Measurements from ENCODE around the gene COL11A2. TPM values are rescaled to one million over a fixed set of nuclear protein-coding genes. Genes with fewer than 3 reads are reported as not detected.
"Not testable (repeated sequence)": the region's sequence is repeated elsewhere in the genome, so short reads cannot be mapped to it uniquely, and the experiment has no call there.

COL11A2 gene
- total and polyA plus RNA-seq, 2 donors = 0.30 to 1.3 TPM

DNA sequence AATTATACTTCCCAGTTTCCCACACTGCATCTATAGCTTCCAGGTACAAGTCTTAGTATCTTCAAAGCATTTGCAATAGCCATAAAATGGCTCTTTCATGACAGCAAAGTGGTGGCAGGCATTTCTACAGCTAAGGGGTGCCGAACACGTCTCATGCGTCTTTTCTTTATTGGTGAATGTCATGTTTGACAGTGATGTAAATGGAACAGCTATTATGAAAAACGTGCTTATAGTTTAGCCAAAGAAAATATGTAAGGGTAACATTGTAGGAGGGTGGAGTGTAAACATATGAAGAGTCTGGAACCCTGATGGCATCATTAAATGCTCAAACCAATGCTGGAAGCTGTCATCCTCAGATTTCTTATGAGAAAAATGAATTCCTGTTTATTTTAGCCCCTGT is 37.9 kb downstream of the COL11A2 start:
- DNase-seq (ENCODE audit: extremely low spot score) = no peak
- Histone ChIP-seq H3K36me3 (ENCODE audit: insufficient read depth) (no peaks in the 10 kb centered on the region), H3K27ac (ENCODE audit: low read depth) (no peak overlapping the region), H3K4me3 (ENCODE audit: low read depth, low read length) (no peak overlapping the region), H3K4me1 (ENCODE audit: insufficient read depth) (no peaks in the 10 kb centered on the region)
- 59% methylated on average over 4 of the region's 4 CpGs for WGBS

DNA sequence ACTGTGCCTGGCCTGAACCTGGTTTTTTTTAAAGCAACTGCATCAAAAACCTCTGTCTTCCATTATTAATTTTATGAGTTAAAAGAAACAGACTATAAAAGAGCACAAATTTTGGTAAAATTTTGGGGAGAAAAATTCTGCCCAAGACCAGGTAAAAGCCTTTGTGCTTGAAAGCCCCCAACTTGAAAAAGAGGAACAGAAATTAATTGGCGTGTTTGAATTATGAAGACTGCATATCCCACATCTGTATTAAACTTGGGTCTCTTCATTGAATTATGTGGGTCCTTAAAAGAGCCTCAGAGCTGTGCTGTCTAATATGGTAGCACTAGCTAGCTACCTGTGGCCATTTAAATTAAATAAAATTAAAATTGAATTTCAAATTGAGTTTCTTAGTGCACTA is 41.2 kb downstream of the COL11A2 start:
- 88% methylated on average over 1 of the region's 1 CpG for WGBS
- no peak for DNase-seq (ENCODE audit: extremely low spot score)
- Histone ChIP-seq H3K4me1 (ENCODE audit: insufficient read depth) (no peaks in the 10 kb centered on the region), H3K36me3 (ENCODE audit: insufficient read depth) (no peaks in the 10 kb centered on the region), H3K27ac (ENCODE audit: low read depth) (no peak overlapping the region), H3K4me3 (ENCODE audit: low read depth, low read length) (no peak overlapping the region)

DNA sequence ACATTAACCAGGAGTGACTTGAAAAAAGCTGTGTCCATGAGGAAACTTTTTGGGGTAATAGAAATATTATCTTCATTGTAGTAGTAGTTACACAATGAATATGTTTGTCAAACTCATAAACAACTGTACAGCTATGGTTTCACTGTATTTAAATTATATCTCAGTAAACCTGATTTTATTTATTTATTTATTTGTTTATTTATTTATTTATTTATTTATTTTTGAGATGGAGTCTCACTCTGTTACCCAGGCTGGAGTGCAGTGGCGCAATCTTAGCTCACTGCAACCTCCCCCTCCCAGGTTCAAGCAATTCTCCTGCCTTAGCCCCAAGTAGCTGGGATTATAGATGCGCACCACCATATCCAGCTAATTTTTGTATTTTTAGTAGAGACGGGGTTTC is 41.7 kb downstream of the COL11A2 start:
- H3K4me1 ChIP-seq (ENCODE audit: insufficient read depth); H3K4me3 ChIP-seq (ENCODE audit: low read depth, low read length); H3K27ac ChIP-seq (ENCODE audit: low read depth); H3K36me3 ChIP-seq (ENCODE audit: insufficient read depth); DNase-seq (ENCODE audit: extremely low spot score): not testable (repeated sequence)
- 89% methylated on average over 3 of the region's 3 CpGs for WGBS

GRCh38 chr6:33147807-33148666 is 44.2 kb downstream of the COL11A2 start:
- H3K27ac ChIP-seq (ENCODE audit: low read depth) = no peak overlapping the region
- DNase-seq (ENCODE audit: extremely low spot score) = peak; percentile 41
- 41% methylated on average over 8 of the region's 8 CpGs for WGBS
- H3K4me1 ChIP-seq (ENCODE audit: insufficient read depth) = no peaks in the 10 kb centered on the region
- no peak overlapping the region for H3K4me3 ChIP-seq (ENCODE audit: low read depth, low read length)
- H3K36me3 ChIP-seq (ENCODE audit: insufficient read depth) = no peaks in the 10 kb centered on the region

DNA sequence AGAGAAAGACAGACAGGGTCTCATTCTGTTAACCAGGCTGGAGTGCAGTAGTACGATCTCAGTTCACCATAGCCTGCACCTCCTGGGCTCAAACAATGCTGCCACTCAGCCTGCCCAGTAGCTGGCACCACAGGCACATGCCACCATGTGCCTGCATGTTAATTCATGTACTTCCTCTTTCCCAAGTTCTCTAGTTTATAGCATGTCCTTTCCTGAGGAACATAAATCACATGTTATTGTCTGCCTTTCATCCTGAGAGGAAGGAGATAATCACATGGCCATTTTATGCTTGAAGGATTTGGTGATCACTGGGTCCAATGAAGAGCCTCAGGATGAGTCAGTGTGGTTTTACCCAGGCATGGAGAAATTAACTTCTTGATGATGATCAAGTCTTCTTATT is 47.9 kb downstream of the COL11A2 start:
- 16% methylated on average over 1 of the region's 1 CpG for WGBS
- no peak for DNase-seq (ENCODE audit: extremely low spot score)
- Histone ChIP-seq H3K36me3 (ENCODE audit: insufficient read depth) (no peaks in the 10 kb centered on the region), H3K4me3 (ENCODE audit: low read depth, low read length) (no peak overlapping the region), H3K27ac (ENCODE audit: low read depth) (no peak overlapping the region), H3K4me1 (ENCODE audit: insufficient read depth) (no peaks in the 10 kb centered on the region)

DNA sequence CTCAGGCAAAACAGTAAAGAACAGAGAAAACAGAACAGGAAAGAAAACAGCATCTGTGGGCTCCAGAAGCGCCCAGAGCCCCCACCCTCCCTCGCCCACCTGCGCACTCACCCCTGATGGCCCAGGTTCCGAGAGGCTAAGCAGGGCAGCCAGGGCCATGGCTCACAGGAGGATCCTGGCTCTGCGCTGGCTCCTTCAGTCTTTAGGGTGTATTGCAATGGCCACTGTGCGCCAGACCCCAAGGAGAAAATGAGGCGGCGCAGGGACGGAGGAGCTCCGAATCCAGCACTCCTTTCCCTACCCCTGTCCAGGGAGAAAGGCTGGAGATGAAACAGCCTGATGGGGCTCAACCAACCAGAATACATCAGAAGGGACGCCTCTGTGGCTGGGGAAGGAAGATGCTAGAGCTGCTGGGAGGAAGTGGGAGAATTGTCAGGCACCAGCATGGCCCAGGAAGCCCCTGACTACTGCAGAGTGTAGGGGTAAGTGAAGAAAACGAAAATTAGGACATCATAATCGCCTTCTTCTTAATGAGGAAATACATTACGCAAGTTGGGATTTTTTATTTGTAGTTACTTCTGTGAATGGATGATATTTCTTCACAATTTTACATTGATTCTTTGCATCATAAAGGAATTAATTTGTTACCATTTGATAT is 49.0 kb downstream of the COL11A2 start:
- WGBS = 73% methylated on average over 14 of the region's 14 CpGs

GRCh38 chr6:33142501-33143070 is 49.7 kb downstream of the COL11A2 start:
- H3K4me3 ChIP-seq (ENCODE audit: low read depth, low read length) = no peak overlapping the region
- no peak for DNase-seq (ENCODE audit: extremely low spot score)
- H3K36me3 ChIP-seq (ENCODE audit: insufficient read depth) = no peaks in the 10 kb centered on the region
- WGBS = 45% methylated on average over 5 of the region's 5 CpGs
- no peak overlapping the region for H3K27ac ChIP-seq (ENCODE audit: low read depth)
- H3K4me1 ChIP-seq (ENCODE audit: insufficient read depth) = no peaks in the 10 kb centered on the region

More for the DNA sequence above, 49.0 kb downstream of the COL11A2 start:
- DNase-seq (ENCODE audit: extremely low spot score) = no peak
- no peaks in the 10 kb centered on the region for H3K4me1 ChIP-seq (ENCODE audit: insufficient read depth)
- no peak overlapping the region for H3K27ac ChIP-seq (ENCODE audit: low read depth)
- no peaks in the 10 kb centered on the region for H3K36me3 ChIP-seq (ENCODE audit: insufficient read depth)
- H3K4me3 ChIP-seq (ENCODE audit: low read depth, low read length) = no peak overlapping the region

DNA sequence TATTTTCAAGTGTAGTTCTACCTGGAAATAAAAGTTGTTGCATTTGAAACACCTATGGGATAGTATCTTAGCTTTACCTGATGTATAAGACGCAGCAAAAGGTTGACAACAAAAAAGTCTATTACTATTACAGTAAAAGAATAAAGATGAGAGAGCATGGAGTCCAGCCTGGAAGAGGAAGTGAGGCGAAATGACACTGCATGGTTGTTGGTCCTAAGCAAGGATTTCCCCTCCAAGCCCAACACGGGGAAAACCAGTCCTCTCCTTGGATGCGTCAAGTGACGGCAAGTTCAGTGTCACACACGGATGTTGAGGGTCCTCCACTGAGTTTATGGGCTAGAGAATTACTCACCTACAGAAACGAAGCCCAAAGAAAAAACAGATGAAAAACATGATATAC is 51.7 kb downstream of the COL11A2 start:
- H3K36me3 ChIP-seq (ENCODE audit: insufficient read depth) = no peaks in the 10 kb centered on the region
- DNase-seq (ENCODE audit: extremely low spot score) = no peak
- H3K4me3 ChIP-seq (ENCODE audit: low read depth, low read length) = no peak overlapping the region
- WGBS = 79% methylated on average over 7 of the region's 7 CpGs
- no peak overlapping the region for H3K27ac ChIP-seq (ENCODE audit: low read depth)
- no peaks in the 10 kb centered on the region for H3K4me1 ChIP-seq (ENCODE audit: insufficient read depth)

GRCh38 chr6:33139596-33140206 is 52.6 kb downstream of the COL11A2 start:
- 69% methylated on average over 8 of the region's 8 CpGs for WGBS
- no peaks in the 10 kb centered on the region for H3K4me1 ChIP-seq (ENCODE audit: insufficient read depth)
- H3K36me3 ChIP-seq (ENCODE audit: insufficient read depth) = no peaks in the 10 kb centered on the region
- no peak for DNase-seq (ENCODE audit: extremely low spot score)
- no peak overlapping the region for H3K4me3 ChIP-seq (ENCODE audit: low read depth, low read length)
- no peak overlapping the region for H3K27ac ChIP-seq (ENCODE audit: low read depth)

- Histone ChIP-seq H3K27ac (ENCODE audit: low read depth) (no peak overlapping the region), H3K4me3 (ENCODE audit: low read depth, low read length) (no peak overlapping the region), H3K36me3 (ENCODE audit: insufficient read depth) (no peaks in the 10 kb centered on the region), H3K4me1 (ENCODE audit: insufficient read depth) (no peaks in the 10 kb centered on the region)
- WGBS = 46% methylated on average over 4 of the region's 4 CpGs
- DNase-seq (ENCODE audit: extremely low spot score) = no peak
Measured at GRCh38 chr6:33136310-33136900, 55.9 kb downstream of the COL11A2 start.

- no peaks in the 10 kb centered on the region for H3K4me1 ChIP-seq (ENCODE audit: insufficient read depth)
- no peak overlapping the region for H3K4me3 ChIP-seq (ENCODE audit: low read depth, low read length)
- 65% methylated on average over 8 of the region's 8 CpGs for WGBS
- no peaks in the 10 kb centered on the region for H3K36me3 ChIP-seq (ENCODE audit: insufficient read depth)
- DNase-seq (ENCODE audit: extremely low spot score) = no peak
- H3K27ac ChIP-seq (ENCODE audit: low read depth) = no peak overlapping the region
Measured at GRCh38 chr6:33132081-33132524, 60.2 kb downstream of the COL11A2 start.

GRCh38 chr6:33128318-33128717 is 63.9 kb downstream of the COL11A2 start:
- Histone ChIP-seq H3K36me3 (ENCODE audit: insufficient read depth) (no peaks in the 10 kb centered on the region), H3K27ac (ENCODE audit: low read depth) (no peak overlapping the region), H3K4me3 (ENCODE audit: low read depth, low read length) (no peak overlapping the region), H3K4me1 (ENCODE audit: insufficient read depth) (no peaks in the 10 kb centered on the region)
- no peak for DNase-seq (ENCODE audit: extremely low spot score)
- 76% methylated on average over 3 of the region's 3 CpGs for WGBS

- no peaks in the 10 kb centered on the region for H3K36me3 ChIP-seq (ENCODE audit: insufficient read depth)
- H3K4me3 ChIP-seq (ENCODE audit: low read depth, low read length) = no peak overlapping the region
- no peak overlapping the region for H3K27ac ChIP-seq (ENCODE audit: low read depth)
- no peaks in the 10 kb centered on the region for H3K4me1 ChIP-seq (ENCODE audit: insufficient read depth)
- 61% methylated on average over 5 of the region's 5 CpGs for WGBS
- no peak for DNase-seq (ENCODE audit: extremely low spot score)
Measured at GRCh38 chr6:33126101-33126714, 66.1 kb downstream of the COL11A2 start.
